WTC11 (cell line): ENCODE data around the gene GPA33. TPM values are rescaled to one million over a fixed set of nuclear protein-coding genes. Genes with fewer than 3 reads are reported as not detected.
A peak's percentile ranks its signal among the peaks of the same experiment; 100 is the strongest.

Experiments used
- ATAC-seq: fragments of 200-7000 bp; cut with Tn5 transposase; 2 replicates; pipeline ENCODE4 v1.10.0; 2021; ENCODE audit warnings: mild to moderate bottlenecking, moderate library complexity
- CTCF ChIA-PET: fragments of 300-600 bp; sonication (Branson Sonifier 250); formaldehyde crosslinking; loops from one replicate; lab custom pipeline; 2021; ENCODE audit warnings: antibody characterized with exemption; lab: Charles Lee
- POLR2A ChIA-PET: fragments of 350-600 bp; sonication (Branson Sonifier 250); formaldehyde crosslinking; loops from one replicate; lab custom pipeline; 2021; ENCODE audit warnings: antibody characterized with exemption; lab: Charles Lee
- DNase-seq: peaks from one replicate; pipeline ENCODE4 v3.0.0; 2021; ENCODE audit warnings: low spot score
- H3K27ac Mint-ChIP-seq: 2 replicates; pipeline ENCODE4 v1.8.0; 2021; ENCODE audit warnings: mixed read lengths
- H3K27me3 Mint-ChIP-seq: 2 replicates; pipeline ENCODE4 v1.8.0; 2021; ENCODE audit warnings: low read depth, mild to moderate bottlenecking, moderate library complexity, mixed read lengths
- H3K36me3 Mint-ChIP-seq: 2 replicates; pipeline ENCODE4 v1.8.0; 2021; ENCODE audit warnings: mixed read lengths
- H3K4me1 Mint-ChIP-seq: 2 replicates; pipeline ENCODE4 v1.8.0; 2022; ENCODE audit warnings: mixed read lengths
- H3K4me3 Mint-ChIP-seq: 2 replicates; pipeline ENCODE4 v1.8.0; 2021; ENCODE audit warnings: mild to moderate bottlenecking, moderate library complexity, mixed read lengths
- H3K9me3 Mint-ChIP-seq: 2 replicates; pipeline ENCODE4 v1.8.0; 2021; ENCODE audit warnings: mixed read lengths
- CREB1 ChIP-seq: sonication (generic); formaldehyde crosslinking; IDR thresholded peaks from 2 replicates; pipeline ENCODE4 v1.8.0; 2023; ENCODE audit warnings: mild to moderate bottlenecking, missing genetic modification reagents
- ETV6 ChIP-seq: sonication (generic); formaldehyde crosslinking; IDR thresholded peaks from 2 replicates; pipeline ENCODE4 v1.8.1; 2022; ENCODE audit warnings: mild to moderate bottlenecking, missing genetic modification reagents
- FOXP1 ChIP-seq: sonication (generic); formaldehyde crosslinking; IDR thresholded peaks from 2 replicates; pipeline ENCODE4 v1.8.0; 2022; ENCODE audit warnings: missing genetic modification reagents, mild to moderate bottlenecking, moderate library complexity, borderline replicate concordance
- FOXP4 ChIP-seq: sonication (generic); formaldehyde crosslinking; IDR thresholded peaks from 2 replicates; pipeline ENCODE4 v1.8.0; 2022; ENCODE audit warnings: mild to moderate bottlenecking, missing genetic modification reagents
- IRF2 ChIP-seq: sonication (generic); formaldehyde crosslinking; IDR thresholded peaks from 2 replicates; pipeline ENCODE4 v1.8.0; 2022; ENCODE audit warnings: low read depth, missing genetic modification reagents, borderline replicate concordance
- KAT7 ChIP-seq: sonication (generic); formaldehyde crosslinking; IDR thresholded peaks from 2 replicates; pipeline ENCODE4 v1.8.1; 2023; ENCODE audit warnings: missing genetic modification reagents, mild to moderate bottlenecking, borderline replicate concordance
- RELA ChIP-seq: sonication (generic); formaldehyde crosslinking; IDR thresholded peaks from 2 replicates; pipeline ENCODE4 v1.8.1; 2022; ENCODE audit warnings: missing genetic modification reagents, mild to moderate bottlenecking, borderline replicate concordance
- SMAD4 ChIP-seq: sonication (generic); formaldehyde crosslinking; IDR thresholded peaks from 2 replicates; pipeline ENCODE4 v1.8.0; 2022; ENCODE audit warnings: mild to moderate bottlenecking, missing genetic modification reagents
- TEAD4 ChIP-seq: sonication (generic); formaldehyde crosslinking; IDR thresholded peaks from 2 replicates; pipeline ENCODE4 v1.8.0; 2022; ENCODE audit warnings: mild to moderate bottlenecking, missing genetic modification reagents
- USF1 ChIP-seq: sonication (generic); formaldehyde crosslinking; IDR thresholded peaks from 2 replicates; pipeline ENCODE4 v1.8.0; 2022; ENCODE audit warnings: mild to moderate bottlenecking, missing genetic modification reagents
- ZBTB21 ChIP-seq: sonication (generic); formaldehyde crosslinking; IDR thresholded peaks from 2 replicates; pipeline ENCODE4 v1.8.1; 2023; ENCODE audit warnings: mild to moderate bottlenecking, missing genetic modification reagents, borderline replicate concordance
- ZNF281 ChIP-seq: sonication (generic); formaldehyde crosslinking; IDR thresholded peaks from 2 replicates; pipeline ENCODE4 v1.8.0; 2023; ENCODE audit warnings: mild to moderate bottlenecking, missing genetic modification reagents
- ZNF396 ChIP-seq: fragments of 250-450 bp; sonication (Bioruptor Pico); IDR thresholded peaks from 2 replicates; pipeline ENCODE4 v1.8.0; 2021; ENCODE audit warnings: mild to moderate bottlenecking, moderate library complexity, borderline replicate concordance
- ZNF671 ChIP-seq: fragments of 250-450 bp; sonication (Bioruptor Pico); IDR thresholded peaks from 2 replicates; pipeline ENCODE4 v1.8.0; 2021; ENCODE audit warnings: mild to moderate bottlenecking
- total RNA-seq: library from RNA; stranded (reverse); gene quantifications from 3 replicates; pipeline ENCODE4 v1.2.3, GENCODE V29; 2021
- TF ChIP-seq, protein P1 (sequence below): sonication (generic); formaldehyde crosslinking; IDR thresholded peaks from 2 replicates; pipeline ENCODE4 v1.8.0; 2022; ENCODE audit warnings: missing genetic modification reagents
- TF ChIP-seq, protein P2 (sequence below): sonication (generic); formaldehyde crosslinking; conservative IDR thresholded peaks from 2 replicates; pipeline ENCODE4 v1.8.1; 2022; ENCODE audit warnings: mild to moderate bottlenecking, missing genetic modification reagents
- TF ChIP-seq, protein P3 (sequence below): sonication (generic); formaldehyde crosslinking; IDR thresholded peaks from 2 replicates; pipeline ENCODE4 v1.8.0; 2022; ENCODE audit warnings: mild to moderate bottlenecking, missing genetic modification reagents
- TF ChIP-seq, protein P4 (sequence below): sonication (generic); formaldehyde crosslinking; IDR thresholded peaks from 2 replicates; pipeline ENCODE4 v1.8.0; 2023; ENCODE audit warnings: missing genetic modification reagents, mild to moderate bottlenecking, borderline replicate concordance

Gene GPA33
- total RNA-seq, 1 experiment from 2014 or later, result 0.63 TPM

- CTCF ChIA-PET, result interaction anchor here (0.6 to 11.5 kb wide), 30 partner anchors 9 to 483 kb away, joined by 3 to 400 read pairs (median 3); partner anchors contain the start of genes ILDR2 and TADA1
- TF ChIP-seq RELA (CRISPR knock-in tag), result no peak
- no peak for TF ChIP-seq ZNF281 (CRISPR knock-in tag)
- no peak for TF ChIP-seq ZBTB21 (CRISPR knock-in tag)
- no peak for TF ChIP-seq ETV6 (CRISPR knock-in tag)
- TF ChIP-seq ZNF671 (CRISPR knock-in tag), result no peak
- no peak for TF ChIP-seq TEAD4 (CRISPR knock-in tag)
- TF ChIP-seq, protein P1, sequence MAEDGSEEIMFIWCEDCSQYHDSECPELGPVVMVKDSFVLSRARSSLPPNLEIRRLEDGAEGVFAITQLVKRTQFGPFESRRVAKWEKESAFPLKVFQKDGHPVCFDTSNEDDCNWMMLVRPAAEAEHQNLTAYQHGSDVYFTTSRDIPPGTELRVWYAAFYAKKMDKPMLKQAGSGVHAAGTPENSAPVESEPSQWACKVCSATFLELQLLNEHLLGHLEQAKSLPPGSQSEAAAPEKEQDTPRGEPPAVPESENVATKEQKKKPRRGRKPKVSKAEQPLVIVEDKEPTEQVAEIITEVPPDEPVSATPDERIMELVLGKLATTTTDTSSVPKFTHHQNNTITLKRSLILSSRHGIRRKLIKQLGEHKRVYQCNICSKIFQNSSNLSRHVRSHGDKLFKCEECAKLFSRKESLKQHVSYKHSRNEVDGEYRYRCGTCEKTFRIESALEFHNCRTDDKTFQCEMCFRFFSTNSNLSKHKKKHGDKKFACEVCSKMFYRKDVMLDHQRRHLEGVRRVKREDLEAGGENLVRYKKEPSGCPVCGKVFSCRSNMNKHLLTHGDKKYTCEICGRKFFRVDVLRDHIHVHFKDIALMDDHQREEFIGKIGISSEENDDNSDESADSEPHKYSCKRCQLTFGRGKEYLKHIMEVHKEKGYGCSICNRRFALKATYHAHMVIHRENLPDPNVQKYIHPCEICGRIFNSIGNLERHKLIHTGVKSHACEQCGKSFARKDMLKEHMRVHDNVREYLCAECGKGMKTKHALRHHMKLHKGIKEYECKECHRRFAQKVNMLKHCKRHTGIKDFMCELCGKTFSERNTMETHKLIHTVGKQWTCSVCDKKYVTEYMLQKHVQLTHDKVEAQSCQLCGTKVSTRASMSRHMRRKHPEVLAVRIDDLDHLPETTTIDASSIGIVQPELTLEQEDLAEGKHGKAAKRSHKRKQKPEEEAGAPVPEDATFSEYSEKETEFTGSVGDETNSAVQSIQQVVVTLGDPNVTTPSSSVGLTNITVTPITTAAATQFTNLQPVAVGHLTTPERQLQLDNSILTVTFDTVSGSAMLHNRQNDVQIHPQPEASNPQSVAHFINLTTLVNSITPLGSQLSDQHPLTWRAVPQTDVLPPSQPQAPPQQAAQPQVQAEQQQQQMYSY (CRISPR knock-in tag), result no peak
- no peak for TF ChIP-seq ZNF396 (CRISPR knock-in tag)
- no peak for TF ChIP-seq USF1 (CRISPR knock-in tag)
- TF ChIP-seq, protein P2, sequence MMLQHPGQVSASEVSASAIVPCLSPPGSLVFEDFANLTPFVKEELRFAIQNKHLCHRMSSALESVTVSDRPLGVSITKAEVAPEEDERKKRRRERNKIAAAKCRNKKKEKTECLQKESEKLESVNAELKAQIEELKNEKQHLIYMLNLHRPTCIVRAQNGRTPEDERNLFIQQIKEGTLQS (CRISPR knock-in tag), result no peak
- TF ChIP-seq FOXP4 (CRISPR knock-in tag), result no peak
- TF ChIP-seq SMAD4 (CRISPR knock-in tag), result no peak
- TF ChIP-seq, protein P3, sequence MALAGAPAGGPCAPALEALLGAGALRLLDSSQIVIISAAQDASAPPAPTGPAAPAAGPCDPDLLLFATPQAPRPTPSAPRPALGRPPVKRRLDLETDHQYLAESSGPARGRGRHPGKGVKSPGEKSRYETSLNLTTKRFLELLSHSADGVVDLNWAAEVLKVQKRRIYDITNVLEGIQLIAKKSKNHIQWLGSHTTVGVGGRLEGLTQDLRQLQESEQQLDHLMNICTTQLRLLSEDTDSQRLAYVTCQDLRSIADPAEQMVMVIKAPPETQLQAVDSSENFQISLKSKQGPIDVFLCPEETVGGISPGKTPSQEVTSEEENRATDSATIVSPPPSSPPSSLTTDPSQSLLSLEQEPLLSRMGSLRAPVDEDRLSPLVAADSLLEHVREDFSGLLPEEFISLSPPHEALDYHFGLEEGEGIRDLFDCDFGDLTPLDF (CRISPR knock-in tag), result no peak
- no peak for TF ChIP-seq FOXP1
- TF ChIP-seq, protein P4, sequence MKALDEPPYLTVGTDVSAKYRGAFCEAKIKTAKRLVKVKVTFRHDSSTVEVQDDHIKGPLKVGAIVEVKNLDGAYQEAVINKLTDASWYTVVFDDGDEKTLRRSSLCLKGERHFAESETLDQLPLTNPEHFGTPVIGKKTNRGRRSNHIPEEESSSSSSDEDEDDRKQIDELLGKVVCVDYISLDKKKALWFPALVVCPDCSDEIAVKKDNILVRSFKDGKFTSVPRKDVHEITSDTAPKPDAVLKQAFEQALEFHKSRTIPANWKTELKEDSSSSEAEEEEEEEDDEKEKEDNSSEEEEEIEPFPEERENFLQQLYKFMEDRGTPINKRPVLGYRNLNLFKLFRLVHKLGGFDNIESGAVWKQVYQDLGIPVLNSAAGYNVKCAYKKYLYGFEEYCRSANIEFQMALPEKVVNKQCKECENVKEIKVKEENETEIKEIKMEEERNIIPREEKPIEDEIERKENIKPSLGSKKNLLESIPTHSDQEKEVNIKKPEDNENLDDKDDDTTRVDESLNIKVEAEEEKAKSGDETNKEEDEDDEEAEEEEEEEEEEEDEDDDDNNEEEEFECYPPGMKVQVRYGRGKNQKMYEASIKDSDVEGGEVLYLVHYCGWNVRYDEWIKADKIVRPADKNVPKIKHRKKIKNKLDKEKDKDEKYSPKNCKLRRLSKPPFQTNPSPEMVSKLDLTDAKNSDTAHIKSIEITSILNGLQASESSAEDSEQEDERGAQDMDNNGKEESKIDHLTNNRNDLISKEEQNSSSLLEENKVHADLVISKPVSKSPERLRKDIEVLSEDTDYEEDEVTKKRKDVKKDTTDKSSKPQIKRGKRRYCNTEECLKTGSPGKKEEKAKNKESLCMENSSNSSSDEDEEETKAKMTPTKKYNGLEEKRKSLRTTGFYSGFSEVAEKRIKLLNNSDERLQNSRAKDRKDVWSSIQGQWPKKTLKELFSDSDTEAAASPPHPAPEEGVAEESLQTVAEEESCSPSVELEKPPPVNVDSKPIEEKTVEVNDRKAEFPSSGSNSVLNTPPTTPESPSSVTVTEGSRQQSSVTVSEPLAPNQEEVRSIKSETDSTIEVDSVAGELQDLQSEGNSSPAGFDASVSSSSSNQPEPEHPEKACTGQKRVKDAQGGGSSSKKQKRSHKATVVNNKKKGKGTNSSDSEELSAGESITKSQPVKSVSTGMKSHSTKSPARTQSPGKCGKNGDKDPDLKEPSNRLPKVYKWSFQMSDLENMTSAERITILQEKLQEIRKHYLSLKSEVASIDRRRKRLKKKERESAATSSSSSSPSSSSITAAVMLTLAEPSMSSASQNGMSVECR (CRISPR knock-in tag), result no peak
- TF ChIP-seq CREB1 (CRISPR knock-in tag), result no peak
- TF ChIP-seq IRF2 (CRISPR knock-in tag), result no peak
- no peak for TF ChIP-seq KAT7 (CRISPR knock-in tag)
- TF ChIP-seq, all 79 proteins: peak for 0
- no peak overlapping the region for H3K27ac Mint-ChIP-seq
- 0 out of 2 replicates have a peak, but pooled peaks have one; percentile 3 for ATAC-seq
- no peaks in the 10 kb centered on the region for H3K36me3 Mint-ChIP-seq
- H3K27me3 Mint-ChIP-seq, result peaks cover 4% of the 10 kb centered on the region; the same call in 1 of the 2 replicates
- H3K4me1 Mint-ChIP-seq, result peaks cover 17% of the 10 kb centered on the region
- POLR2A ChIA-PET, result interaction anchor here (0.8 to 1.0 kb wide), 2 partner anchors 146 to 201 kb away, joined by 3 read pairs; no protein-coding TSS in a partner anchor
- no peak for DNase-seq
- H3K4me3 Mint-ChIP-seq, result no peak overlapping the region
- H3K9me3 Mint-ChIP-seq, result no peaks in the 10 kb centered on the region
These were observed 33.5 kb downstream of the GPA33 start for GRCh38 chr1:167056529-167057231.
